ENCODE results near the gene DEFB124. TPM values are rescaled to one million over a fixed set of nuclear protein-coding genes. Genes with fewer than 3 reads are reported as not detected.

DEFB124 gene
- total and polyA plus RNA-seq, 4 donors = 0.18 TPM; not detected in 3

GRCh38 chr20:31490752-31491151 is 15.8 kb upstream of the DEFB124 start:
- peaks cover 0 to 4% (median 0%) of the 10 kb centered on the region in 3 donors for H3K27me3 ChIP-seq (ENCODE audit: control insufficient read depth in 3 of 3, insufficient read depth in 3 of 3, low read length in 2 of 3)
- 93% methylated on average over 3 of the region's 3 CpGs for WGBS, 2 donors
- ATAC-seq (ENCODE audit: insufficient read depth, low FRiP score) = no peak
- H3K4me1 ChIP-seq (ENCODE audit: control insufficient read depth in 5 of 5, insufficient read depth in 5 of 5, low read length in 5 of 5) = peaks cover 0 to 21% (median 3%) of the 10 kb centered on the region in 5 donors
- H3K27ac ChIP-seq (ENCODE audit: low read depth in 1 of 2, low read length in 1 of 2) = no peak overlapping the region
- TF ChIP-seq CTCF (IDR thresholded peaks at IDR 0.05; ENCODE audit: control extremely low read depth, extremely low read depth) = no peak
- no peak for DNase-seq
- H3K9ac ChIP-seq (ENCODE audit: insufficient read depth in 1 of 2, low read length in 2 of 2) = no peak overlapping the region
- no peak overlapping the region for H3K4me3 ChIP-seq
- no peaks in the 10 kb centered on the region for H3K9me3 ChIP-seq (ENCODE audit: control insufficient read depth in 4 of 4, insufficient read depth in 3 of 4, low read length in 3 of 4)
- no peaks in the 10 kb centered on the region for H3K36me3 ChIP-seq (ENCODE audit: control insufficient read depth in 4 of 4, insufficient read depth in 4 of 4, low read length in 4 of 4)

- DNase-seq = no peak
- H3K4me1 ChIP-seq (ENCODE audit: control insufficient read depth in 5 of 5, insufficient read depth in 5 of 5, low read length in 5 of 5) = peaks cover 0 to 26% (median 3%) of the 10 kb centered on the region in 5 donors
- no peak for TF ChIP-seq CTCF (IDR thresholded peaks at IDR 0.05; ENCODE audit: control extremely low read depth, extremely low read depth)
- 85 to 88% methylated on average over 3 of the region's 3 CpGs for WGBS, 2 donors
- no peak for ATAC-seq (ENCODE audit: insufficient read depth, low FRiP score)
- H3K4me3 ChIP-seq = no peak overlapping the region
- H3K27me3 ChIP-seq (ENCODE audit: control insufficient read depth in 3 of 3, insufficient read depth in 3 of 3, low read length in 2 of 3) = peaks cover 0 to 5% (median 4%) of the 10 kb centered on the region in 3 donors
- no peak overlapping the region for H3K9ac ChIP-seq (ENCODE audit: insufficient read depth in 1 of 2, low read length in 2 of 2)
- H3K9me3 ChIP-seq (ENCODE audit: control insufficient read depth in 4 of 4, insufficient read depth in 3 of 4, low read length in 3 of 4) = peaks cover 0 to 2% (median 0%) of the 10 kb centered on the region in 4 donors
- no peak overlapping the region for H3K27ac ChIP-seq (ENCODE audit: low read depth in 1 of 2, low read length in 1 of 2)
- peaks cover 0 to 5% (median 0%) of the 10 kb centered on the region in 4 donors for H3K36me3 ChIP-seq (ENCODE audit: control insufficient read depth in 4 of 4, insufficient read depth in 4 of 4, low read length in 4 of 4)
Measured at GRCh38 chr20:31489152-31489551, 14.2 kb upstream of the DEFB124 start.

- Histone ChIP-seq H3K27ac (ENCODE audit: low read depth in 1 of 2, low read length in 1 of 2) (no peak overlapping the region), H3K4me1 (ENCODE audit: control insufficient read depth in 5 of 5, insufficient read depth in 5 of 5, low read length in 5 of 5) (peaks cover 0 to 26% (median 3%) of the 10 kb centered on the region in 5 donors), H3K36me3 (ENCODE audit: control insufficient read depth in 4 of 4, insufficient read depth in 4 of 4, low read length in 4 of 4) (peaks cover 0 to 5% (median 0%) of the 10 kb centered on the region in 4 donors), H3K4me3 (no peak overlapping the region), H3K9ac (ENCODE audit: insufficient read depth in 1 of 2, low read length in 2 of 2) (no peak overlapping the region), H3K27me3 (ENCODE audit: control insufficient read depth in 3 of 3, insufficient read depth in 3 of 3, low read length in 2 of 3) (peaks cover 0 to 9% (median 4%) of the 10 kb centered on the region in 3 donors), H3K9me3 (ENCODE audit: control insufficient read depth in 4 of 4, insufficient read depth in 3 of 4, low read length in 3 of 4) (peaks cover 0 to 4% (median 0%) of the 10 kb centered on the region in 4 donors)
- TF ChIP-seq CTCF (IDR thresholded peaks at IDR 0.05; ENCODE audit: control extremely low read depth, extremely low read depth) = no peak
- ATAC-seq (ENCODE audit: insufficient read depth, low FRiP score) (no peak), DNase-seq (no peak)
- 65 to 89% methylated on average over 2 of the region's 2 CpGs for WGBS, 2 donors
Measured at GRCh38 chr20:31488115-31488514, 13.2 kb upstream of the DEFB124 start.
